Measurements from ENCODE around the gene AJM1.
"Not testable (repeated sequence)": the region's sequence is repeated elsewhere in the genome, so short reads cannot be mapped to it uniquely, and the experiment has no call there.

AJM1 gene

DNA sequence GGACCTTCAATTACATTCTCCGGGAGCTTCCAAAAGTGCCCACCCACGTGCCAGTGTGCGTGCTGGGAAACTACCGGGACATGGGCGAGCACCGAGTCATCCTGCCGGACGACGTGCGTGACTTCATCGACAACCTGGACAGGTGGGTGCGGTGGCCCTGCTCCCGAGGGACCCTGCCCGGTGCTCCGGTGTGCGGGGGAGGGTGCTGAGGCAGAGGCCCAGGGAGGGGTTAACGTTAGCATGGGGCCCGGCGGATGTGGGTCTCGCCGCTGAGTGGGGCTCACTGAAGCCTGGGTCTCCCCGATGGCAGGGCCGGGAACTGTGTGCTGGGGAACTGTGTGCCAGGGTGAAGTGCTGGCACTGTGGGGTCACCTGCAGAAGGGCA lies 10.6 kb upstream of the AJM1 start:
- no peak for DNase-seq (ENCODE audit: low spot score)

DNA sequence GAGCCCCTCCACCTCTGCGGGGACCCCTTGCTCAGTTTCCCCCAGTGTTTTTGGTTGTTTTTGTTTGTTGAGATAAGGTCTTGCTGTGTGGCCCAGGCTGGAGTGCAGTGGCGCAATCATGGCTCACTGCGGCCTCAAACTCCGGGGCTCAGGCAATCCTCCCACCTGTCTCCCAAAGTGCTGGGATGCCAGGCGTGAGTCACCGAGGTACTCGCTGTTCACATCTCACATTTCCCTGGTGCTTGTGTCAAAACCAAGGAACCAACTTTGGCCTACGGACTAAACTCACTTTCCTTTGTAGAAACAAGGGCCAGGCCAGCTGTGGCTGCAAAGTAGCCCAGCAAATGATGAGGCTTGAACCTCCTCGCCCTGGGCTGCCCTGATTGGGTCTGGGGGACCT lies 9.7 kb upstream of the AJM1 start:
- DNase-seq (ENCODE audit: low spot score), result no peak

DNA sequence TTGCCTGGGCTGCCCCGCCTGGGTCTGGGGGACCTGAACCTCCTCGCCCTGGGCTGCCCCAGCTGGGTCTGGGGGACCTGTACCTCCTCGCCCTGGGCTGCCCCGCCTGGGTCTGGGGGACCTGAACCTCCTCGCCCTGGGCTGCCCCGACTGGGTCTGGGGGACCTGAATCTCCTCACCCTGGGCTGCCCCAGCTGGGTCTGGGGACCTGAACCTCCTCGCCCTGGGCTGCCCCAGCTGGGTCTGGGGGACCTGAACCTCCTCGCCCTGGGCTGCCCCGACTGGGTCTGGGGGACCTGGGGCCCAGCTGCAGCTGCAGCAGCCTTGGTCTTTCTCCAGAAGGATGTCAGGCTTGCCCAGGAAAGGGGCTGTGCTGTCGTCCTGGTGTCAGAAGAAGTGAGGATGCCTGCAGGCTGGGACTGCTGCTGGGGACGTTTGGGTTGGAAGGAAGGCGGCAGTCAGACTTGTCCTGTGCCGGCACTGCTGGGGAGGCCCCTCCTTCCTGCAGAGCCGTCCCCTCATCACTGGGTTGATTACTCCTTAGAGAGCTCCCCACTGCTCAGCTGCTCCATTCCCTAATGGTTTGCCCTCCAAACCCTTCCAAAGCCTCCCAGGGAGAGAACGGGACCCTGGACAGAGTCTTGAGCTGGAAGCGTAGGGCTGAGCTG lies 8.8 kb upstream of the AJM1 start:
- DNase-seq (ENCODE audit: low spot score), result not testable (repeated sequence)

DNA sequence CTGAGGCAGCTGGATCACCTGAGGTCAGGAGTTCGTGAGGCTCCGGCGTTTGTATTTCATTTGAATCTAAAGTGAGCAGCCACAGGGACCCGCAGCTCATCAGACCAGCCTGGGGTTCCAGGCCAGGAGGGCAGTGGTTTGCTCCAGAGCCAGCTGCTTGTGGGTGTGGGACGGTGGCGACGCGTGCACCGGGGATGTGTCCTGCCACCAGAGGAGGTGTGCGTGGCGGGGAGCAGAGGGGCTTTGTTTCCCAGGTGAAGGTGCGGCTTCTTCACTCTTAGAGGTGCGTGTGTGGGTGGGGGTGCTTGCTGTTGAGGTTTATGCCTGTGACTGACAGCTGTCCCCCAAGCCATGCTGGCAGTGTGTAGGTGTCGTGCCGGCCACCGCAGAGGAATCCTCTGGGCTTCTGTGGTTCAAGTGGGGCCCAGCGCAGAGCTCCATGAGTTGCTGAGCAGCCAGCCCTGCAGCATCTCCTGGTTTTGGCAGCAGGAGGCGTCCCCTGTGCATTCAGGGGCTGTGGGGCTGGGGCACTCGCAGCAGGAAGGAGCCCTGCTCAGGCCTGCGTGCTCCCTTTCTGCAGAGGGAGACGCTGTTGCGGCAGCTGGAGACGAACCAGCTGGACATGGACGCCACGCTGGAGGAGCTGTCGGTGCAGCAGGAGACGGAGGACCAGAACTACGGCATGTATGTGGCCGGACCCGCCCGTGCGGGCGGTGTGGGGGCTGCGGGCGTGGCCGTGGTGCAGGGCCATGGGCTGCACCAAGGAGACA lies 6.9 kb upstream of the AJM1 start:
- no peak for DNase-seq (ENCODE audit: low spot score)

DNA sequence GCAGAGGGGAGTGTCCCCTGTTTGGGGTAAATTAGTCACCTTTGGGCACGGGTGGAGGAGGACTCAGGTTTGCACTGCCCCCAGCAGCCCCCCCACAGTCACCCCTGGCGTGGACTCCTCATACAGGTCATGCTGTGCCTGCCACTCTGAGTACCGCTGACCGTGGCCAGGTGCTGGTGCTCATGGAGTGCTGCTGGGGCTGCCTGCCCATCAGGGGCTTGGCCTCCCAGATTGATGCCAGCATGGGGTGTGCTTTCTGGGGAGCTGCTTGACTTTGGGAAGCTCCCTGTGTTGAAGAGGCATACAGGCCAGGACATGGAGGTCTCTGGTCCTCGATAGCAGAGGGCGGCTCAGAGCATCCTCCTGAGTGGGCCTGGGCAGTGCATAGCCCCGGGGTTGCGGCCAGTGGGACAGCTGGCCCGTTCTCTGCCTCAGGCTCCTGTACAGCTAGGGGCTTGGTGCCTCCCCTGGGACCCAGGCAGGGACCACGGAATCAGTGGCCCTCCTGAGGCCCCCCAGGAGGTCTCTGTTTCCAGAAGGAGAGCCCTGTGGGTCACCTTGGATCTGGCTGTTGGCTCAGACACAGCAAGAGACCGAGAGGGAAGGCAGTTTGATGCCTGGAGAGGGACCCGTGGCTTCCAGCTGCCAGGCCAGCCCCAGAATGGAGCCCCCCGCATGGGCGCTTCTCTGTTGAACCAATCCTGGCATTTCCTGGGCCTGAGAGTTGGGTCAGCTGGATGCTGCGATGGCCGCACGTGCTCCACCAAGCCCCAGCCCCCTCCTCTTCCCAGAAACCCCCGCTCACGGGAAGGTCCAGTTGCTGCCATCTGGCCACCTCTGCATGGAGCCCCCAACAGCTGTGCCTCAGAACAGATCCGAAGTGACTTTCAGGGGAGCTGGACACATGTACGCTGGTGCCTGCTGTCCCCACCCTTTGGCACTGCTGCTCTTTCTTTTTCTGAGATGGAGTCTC lies 6.1 kb upstream of the AJM1 start:
- DNase-seq (ENCODE audit: low spot score), result no peak

DNA sequence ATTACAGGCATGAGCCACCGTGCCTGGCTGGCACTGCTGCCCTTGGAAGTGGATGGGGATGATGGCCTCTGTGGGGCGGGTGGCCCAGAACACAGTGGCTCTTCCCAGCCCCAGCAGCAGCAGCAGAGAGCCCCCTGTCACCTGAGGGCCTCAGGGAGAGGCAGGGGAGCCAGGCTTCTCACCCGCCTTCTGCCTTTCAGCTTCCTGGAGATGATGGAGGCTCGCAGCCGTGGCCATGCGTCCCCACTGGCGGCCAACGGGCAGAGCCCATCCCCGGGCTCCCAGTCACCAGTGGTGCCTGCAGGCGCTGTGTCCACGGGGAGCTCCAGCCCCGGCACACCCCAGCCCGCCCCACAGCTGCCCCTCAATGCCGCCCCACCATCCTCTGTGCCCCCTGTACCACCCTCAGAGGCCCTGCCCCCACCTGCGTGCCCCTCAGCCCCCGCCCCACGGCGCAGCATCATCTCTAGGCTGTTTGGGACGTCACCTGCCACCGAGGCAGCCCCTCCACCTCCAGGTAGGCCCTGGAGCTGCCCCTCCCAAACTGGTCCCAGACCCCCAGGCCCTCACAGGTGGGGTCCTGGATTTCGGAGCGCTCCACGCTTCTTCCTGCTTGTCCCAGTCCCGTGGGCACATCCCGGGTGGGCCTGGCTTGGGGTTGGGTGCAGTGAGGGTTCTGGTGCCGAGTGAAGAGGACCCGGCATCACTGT lies 5.0 kb upstream of the AJM1 start:
- DNase-seq (ENCODE audit: low spot score), result no peak

DNA sequence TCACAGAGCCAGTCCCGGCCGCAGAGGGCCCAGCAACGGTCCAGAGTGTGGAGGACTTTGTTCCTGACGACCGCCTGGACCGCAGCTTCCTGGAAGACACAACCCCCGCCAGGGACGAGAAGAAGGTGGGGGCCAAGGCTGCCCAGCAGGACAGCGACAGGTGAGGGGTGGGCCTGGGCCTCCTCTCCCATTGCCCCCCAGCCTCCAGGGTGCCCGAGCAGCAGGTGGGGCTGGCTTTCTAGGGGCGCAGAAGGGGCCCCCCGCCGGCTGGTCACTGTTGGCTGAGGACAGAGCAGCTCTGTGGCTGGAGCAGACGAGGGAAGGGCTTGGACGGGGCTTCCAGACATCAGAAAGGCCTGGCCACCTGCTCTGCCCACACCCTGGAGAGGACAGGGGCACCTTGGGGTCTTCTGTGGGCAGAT lies 4.4 kb upstream of the AJM1 start:
- not testable (repeated sequence) for DNase-seq (ENCODE audit: low spot score)

DNA sequence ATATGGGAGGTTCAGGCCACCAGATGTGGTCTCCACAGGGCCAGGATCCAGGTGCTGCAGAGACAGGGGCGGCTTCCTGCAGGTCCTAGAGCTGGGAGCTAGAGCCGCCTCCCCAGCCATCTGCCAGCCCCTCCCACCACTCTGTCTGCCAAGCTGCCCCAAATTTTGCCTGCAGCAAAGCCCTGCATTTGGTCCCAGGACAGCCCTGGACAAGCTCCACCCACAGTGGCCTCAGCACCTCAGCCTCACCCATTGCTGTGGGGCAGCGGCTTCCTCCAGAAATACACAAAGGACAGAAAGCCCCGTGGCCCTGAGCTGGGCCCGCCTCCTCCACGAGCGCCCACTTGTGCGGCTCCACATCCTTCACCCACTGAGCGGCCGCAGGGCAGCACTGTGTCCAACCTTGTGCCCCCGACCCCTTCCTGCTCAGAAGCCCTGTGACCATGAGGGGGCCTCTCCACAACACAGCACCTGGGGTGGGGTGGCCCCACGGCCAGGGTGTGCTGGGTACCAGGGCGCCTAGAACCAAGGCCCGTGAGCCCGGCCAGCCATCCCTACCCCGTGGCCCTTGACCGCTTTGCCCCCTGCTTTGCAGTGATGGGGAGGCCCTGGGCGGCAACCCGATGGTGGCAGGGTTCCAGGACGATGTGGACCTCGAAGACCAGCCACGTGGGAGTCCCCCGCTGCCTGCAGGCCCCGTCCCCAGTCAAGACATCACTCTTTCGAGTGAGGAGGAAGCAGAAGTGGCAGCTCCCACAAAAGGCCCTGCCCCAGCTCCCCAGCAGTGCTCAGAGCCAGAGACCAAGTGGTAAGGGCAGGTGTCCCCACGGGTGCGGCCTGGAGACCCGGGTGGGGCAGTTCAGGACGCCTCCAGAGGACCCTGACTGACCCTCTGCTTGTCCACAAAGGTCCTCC lies 3.7 kb upstream of the AJM1 start:
- DNase-seq (ENCODE audit: low spot score), result no peak

DNA sequence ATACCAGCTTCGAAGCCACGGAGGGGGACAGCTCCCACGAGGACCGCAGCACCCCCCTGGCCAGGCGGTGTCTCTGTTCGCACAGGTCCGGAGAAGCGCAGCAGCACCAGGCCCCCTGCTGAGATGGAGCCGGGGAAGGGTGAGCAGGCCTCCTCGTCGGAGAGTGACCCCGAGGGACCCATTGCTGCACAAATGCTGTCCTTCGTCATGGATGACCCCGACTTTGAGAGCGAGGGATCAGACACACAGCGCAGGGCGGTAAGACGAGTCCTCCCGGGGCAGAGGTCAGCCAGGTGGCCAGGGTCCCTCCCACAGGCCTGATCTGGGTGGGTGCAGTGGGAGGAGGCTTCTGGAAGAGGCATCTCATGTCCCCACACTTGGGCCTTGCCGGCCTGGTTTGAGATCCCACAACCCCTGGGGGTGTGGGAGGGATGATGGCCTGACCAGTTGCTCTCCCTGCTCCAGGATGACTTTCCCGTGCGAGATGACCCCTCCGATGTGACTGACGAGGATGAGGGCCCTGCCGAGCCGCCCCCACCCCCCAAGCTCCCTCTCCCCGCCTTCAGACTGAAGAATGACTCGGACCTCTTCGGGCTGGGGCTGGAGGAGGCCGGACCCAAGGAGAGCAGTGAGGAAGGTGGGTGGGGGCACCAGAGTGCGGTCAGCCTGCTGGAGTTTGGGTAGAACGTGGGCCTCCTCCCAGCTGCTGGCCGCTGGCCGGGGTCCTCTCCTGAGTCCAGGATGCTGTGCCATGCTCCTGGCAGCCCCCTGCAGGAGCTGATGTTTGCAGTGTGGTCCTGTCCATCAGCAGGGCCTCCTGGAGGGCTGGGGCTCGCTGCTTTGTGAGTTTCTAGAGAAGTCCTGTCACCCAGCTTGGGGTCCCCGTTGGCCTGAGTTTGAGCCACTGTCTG lies 2.8 kb upstream of the AJM1 start:
- DNase-seq (ENCODE audit: low spot score), result no peak

DNA sequence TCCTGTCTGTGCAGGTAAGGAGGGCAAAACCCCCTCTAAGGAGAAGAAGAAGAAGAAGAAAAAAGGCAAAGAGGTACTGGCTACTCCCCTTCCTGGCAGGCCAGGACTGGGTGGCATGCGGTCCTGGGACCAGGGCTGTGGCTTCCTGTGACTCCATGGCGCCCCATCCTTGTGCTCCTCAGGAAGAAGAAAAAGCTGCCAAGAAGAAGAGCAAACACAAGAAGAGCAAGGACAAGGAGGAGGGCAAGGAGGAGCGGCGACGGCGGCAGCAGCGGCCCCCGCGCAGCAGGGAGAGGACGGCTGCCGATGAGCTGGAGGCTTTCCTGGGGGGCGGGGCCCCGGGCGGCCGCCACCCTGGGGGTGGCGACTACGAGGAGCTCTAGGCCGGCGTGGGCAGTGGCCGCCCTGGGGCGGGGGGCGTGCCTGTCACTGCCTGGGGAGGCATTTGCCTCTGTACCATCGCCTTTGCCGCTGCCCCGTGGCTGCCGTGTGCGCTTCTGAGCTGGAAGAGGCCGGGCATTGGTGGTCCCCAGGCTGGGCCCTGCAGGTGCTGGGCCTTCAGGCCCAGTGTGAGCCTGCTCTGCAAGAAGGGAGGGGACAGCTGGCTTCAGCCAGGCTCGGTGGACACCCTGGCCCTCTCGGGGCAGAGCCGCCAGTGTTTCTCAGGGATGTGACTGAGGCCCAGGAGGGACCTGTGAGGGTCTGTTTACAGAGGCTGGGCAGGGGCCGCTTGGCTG lies 2.0 kb upstream of the AJM1 start:
- no peak for DNase-seq (ENCODE audit: low spot score)

DNA sequence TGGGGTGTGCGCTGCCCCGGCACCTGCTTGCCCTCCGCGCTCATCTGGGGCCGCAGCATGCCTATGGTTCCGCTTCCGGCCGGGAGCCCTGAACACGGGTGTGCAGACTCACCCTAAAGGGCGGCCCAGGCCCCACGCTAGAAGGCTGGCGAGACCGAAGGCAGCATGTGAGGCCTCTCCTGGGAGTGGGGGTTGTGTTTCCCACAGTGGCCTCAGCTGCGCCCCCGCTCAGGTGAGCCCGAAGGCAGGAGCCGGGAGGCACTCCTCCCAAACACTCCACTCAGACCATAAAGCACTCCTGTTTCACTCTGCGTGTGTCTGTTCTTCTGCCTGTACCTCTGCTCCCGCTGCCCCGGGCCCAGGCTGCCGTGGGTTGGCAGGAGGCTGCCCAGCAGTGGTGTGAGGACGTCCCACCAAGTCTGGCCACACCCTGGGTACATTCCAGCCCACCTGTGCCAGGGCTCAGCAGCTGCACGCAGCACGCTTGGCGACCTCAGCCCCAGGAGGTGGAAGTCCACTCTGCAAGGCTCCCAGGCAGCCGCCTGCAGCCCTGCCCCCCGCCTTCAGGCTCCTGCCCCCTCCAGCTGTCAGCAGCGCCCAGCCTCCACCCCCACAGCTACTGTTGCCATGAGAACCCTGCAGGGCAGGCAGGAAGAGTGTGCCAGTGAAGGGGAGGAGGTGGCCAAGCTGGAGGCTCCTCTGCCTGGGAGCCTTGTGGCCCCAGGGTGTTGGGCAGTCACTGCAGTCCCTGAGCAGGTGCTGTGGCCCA lies 1.2 kb upstream of the AJM1 start:
- no peak for DNase-seq (ENCODE audit: low spot score)

DNA sequence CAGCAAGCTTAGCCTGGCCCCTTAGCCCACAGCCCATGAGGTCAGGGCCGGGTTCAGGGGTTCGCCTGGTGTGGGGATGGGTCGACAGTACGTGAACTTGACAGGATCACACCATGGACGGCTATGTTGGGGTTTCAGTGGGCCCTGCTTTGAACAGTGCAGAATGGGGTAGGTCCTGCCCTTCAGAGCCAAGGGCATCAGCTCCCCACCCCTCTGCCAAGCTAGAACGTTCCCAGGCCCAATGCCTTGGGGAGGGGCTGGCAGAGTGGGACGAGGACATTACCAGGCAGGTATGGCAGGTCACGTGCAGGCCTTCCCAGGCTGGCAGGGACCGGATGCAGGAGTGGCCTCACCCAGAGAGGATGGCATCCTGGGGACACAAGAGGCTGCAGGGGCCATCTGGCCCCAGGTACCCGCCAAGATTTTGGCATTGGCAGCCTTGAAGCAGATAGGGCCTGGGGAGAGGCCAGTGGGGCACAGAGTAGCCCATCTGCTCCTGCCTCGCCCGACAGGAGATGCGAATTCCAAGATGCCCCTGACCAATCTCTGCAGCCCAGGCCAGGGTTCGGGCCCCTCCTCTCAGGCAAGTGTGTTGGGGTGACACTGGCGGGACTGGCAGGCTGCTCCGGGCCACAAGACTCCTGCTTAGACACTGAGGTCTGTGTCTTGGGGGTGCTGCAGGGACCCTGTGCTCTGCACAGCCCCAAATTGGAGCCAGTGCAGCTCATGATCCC lies 465 bp upstream of the AJM1 start:
- not testable (repeated sequence) for DNase-seq (ENCODE audit: low spot score)

DNA sequence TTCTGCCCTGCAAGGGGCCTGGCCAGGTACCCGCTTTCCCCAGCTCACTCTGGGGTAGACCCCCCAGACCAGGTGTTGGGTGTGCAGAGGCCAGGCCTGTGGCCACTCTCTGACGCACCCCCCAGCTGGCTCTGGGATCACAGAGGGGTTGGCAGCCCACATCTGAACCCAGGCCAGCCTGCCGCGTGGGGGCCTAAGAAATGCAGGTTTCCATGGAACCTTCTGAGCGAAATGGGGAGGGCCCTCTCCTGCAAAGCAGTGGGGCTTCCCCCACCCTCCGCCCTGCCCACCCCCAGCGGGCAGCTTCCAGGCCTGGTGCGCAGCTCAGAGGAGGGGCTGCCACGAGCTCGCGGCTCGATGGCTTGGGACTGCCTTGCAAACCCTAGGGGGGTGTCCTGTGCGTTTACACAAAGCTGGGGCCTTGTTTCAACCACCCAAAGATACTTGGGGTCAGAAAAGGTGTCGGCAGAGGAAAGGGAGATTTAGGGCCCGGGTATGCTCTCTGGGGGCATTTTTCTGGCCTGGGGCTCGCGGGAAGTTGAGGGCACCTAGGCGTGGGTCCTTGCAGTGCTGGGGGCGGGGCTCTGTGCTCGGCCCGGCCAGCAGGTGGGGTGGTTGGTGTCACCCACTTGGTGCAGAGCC lies 1.0 kb downstream of the AJM1 start:
- DNase-seq (ENCODE audit: low spot score), result not testable (repeated sequence)

DNA sequence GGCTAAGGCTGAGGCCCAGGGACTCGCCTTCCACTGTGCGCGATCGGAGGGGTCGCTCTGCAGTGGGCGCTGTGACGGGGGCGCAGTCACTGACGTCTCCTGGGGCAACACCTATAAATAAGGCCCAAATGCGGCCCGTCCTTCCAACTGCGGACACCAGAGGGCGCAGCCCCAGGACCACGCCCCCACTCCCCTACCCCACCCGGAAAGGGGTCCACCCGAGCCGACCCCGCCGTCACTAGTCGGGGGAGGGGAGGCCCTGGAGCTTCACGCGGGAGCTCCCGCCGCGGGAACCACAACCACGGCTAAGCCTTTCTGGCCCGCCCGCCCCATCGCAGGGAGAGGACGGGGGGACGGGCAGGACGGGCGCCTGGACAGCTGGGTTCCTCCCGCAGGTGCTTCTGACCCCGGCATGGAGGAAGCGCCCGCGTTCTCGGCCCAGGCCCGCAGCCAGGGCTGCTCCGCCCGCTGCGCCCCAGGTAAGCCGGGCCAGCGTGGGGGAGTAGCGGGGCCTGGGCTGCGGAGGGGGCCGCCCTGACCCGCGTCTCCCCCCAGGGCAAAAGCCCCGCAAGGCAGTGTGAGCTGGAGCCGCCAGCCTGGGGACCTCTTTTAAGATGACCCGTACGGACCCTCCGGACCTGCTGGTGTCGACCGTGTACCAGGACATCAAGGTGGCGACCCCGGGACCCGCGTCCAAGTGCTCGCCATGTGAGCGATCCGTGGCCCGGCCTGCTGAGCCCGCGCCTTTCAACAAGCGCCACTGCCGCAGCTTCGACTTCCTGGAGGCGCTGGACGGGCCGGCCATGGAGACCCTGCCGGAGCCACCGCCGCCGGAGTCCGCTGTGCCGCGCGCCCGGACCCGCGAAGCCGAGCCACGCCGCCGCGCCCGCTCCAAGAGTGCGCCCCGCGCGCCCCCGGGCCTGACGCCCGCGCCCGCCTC lies 1.8 kb downstream of the AJM1 start:
- DNase-seq (ENCODE audit: low spot score), result not testable (repeated sequence)

DNA sequence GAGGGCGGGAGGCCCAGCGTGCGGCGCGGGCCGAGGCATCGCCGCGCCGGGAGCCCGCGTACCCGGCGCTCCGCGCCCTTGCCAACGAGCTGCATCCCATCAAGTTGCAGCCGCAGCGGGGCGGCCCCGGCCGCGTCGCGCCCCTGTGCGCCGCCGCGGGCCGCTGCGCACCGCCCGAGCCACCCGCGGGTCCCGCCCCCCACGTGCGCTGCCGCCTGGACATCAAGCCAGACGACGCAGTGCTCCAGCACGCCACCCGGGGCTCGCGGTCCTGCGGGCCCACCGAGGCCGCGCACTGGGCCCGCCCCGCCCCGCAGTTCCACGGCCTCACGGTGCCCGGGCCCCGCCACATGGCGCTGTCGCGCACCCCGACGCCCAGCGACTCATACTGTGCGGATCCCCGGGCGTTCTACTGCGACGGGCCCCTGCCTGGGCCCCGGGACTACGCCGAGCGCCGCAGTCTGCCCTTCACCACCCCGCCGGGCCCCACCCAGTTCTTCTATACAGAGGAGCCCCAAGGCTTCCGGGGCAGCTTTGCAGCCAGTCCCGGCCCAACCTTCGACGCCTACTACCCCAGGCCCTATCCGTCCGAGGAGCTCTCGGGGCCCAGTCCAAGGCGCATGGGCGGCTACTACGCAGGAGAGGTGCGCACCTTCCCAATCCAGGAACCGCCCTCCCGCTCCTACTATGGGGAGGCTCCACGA lies 2.6 kb downstream of the AJM1 start:
- DNase-seq (ENCODE audit: low spot score), result no peak
